ENCODE measurements around the gene OGFOD2. TPM values are rescaled to one million over a fixed set of nuclear protein-coding genes. Genes with fewer than 3 reads are reported as not detected.

OGFOD2 gene
- total and polyA plus RNA-seq, 2 of the 13 experiments (the other 11 are each of a cell fraction or from before 2014, with no cell fraction given) = 13.2 to 14.6 TPM

- TF ChIP-seq AHDC1 (CRISPR knock-in tag; IDR thresholded peaks at IDR 0.05; ENCODE audit: borderline replicate concordance) (0 out of 2 replicates have a peak, but pooled peaks have one; percentile 36), IKZF1 (IDR thresholded peaks at IDR 0.05) (no peak), HNF4A (CRISPR knock-in tag; IDR thresholded peaks at IDR 0.05) (peak; percentile 68), SIX1 (CRISPR knock-in tag; IDR thresholded peaks at IDR 0.05; ENCODE audit: borderline replicate concordance) (peak; percentile 93; the same call in 1 of the 2 replicates), PTBP1 (IDR thresholded peaks at IDR 0.05; ENCODE audit: low read depth, low read length, poor library complexity, severe bottlenecking) (no peak), ZBTB38 (CRISPR knock-in tag; IDR thresholded peaks at IDR 0.05) (peak; percentile 34; the same call in 1 of the 2 replicates), ZNF264 (CRISPR knock-in tag; IDR thresholded peaks at IDR 0.05) (peak; percentile 50; the same call in 1 of the 2 replicates), SOX6 (IDR thresholded peaks at IDR 0.05) (no peak), SOX6 (CRISPR knock-in tag; IDR thresholded peaks at IDR 0.05) (no peak), SPEN (CRISPR knock-in tag; IDR thresholded peaks at IDR 0.05; ENCODE audit: low read depth) (no peak), ZBTB21 (CRISPR knock-in tag; IDR thresholded peaks at IDR 0.05) (no peak), SRSF4 (IDR thresholded peaks at IDR 0.05; ENCODE audit: low read depth, low read length, poor library complexity, severe bottlenecking) (no peak), SOX13 (IDR thresholded peaks at IDR 0.05) (no peak), SOX13 (CRISPR knock-in tag; conservative IDR thresholded peaks at IDR 0.05 in 1 of 2, IDR thresholded peaks at IDR 0.05 in 1 of 2) (0 out of 4 replicates have a peak, but pooled peaks of 1 of the 2 experiments have one; percentile 14)
Observed at GRCh38 chr12:122964439-122965257, 10.4 kb upstream of the OGFOD2 start (continued).

All from HepG2 (cell line).